T-helper 17 cell (primary cell): ENCODE measurements around the gene JADE2. TPM values are rescaled to one million over a fixed set of nuclear protein-coding genes. Genes with fewer than 3 reads are reported as not detected.
"Not testable (repeated sequence)": the region's sequence is repeated elsewhere in the genome, so short reads cannot be mapped to it uniquely, and the experiment has no call there.

Experiments
- ATAC-seq: fragments of 150-1000 bp; cut with Tn5 transposase; 2 replicates; pipeline ENCODE4 v1.10.0; 2021; ENCODE audit warnings: mild to moderate bottlenecking, moderate library complexity
- DNase-seq, 3 donors: peaks; one replicate each; pipeline versions ENCODE4 v3.0.0 to v3.0.0-alpha.2; 2020 to 2021
- H3K9me3 ChIP-seq: one replicate; pipeline ENCODE4 v1.7.0; 2013; ENCODE audit warnings: low read length, mild to moderate bottlenecking; ENCODE audit not compliant: control insufficient read depth, poor library complexity, severe bottlenecking
- H3K27ac Mint-ChIP-seq: one replicate; pipeline ENCODE4 v1.8.0; 2022; ENCODE audit warnings: mild to moderate bottlenecking, moderate library complexity, mixed read lengths
- H3K27me3 Mint-ChIP-seq: one replicate; pipeline ENCODE4 v1.8.0; 2022; ENCODE audit warnings: mixed read lengths
- H3K36me3 Mint-ChIP-seq: one replicate; pipeline ENCODE4 v1.8.0; 2022; ENCODE audit warnings: low read depth, mixed read lengths
- H3K4me1 Mint-ChIP-seq: one replicate; pipeline ENCODE4 v1.8.0; 2022; ENCODE audit warnings: mild to moderate bottlenecking, mixed read lengths
- H3K4me3 Mint-ChIP-seq: one replicate; pipeline ENCODE4 v1.8.0; 2022; ENCODE audit warnings: mild to moderate bottlenecking, moderate library complexity, mixed read lengths
- total RNA-seq, 4 donors: library from RNA in 2 of 4; stranded (reverse) in 2 of 4; gene quantifications; one replicate each; pipeline ENCODE4 v1.2.3 and lab custom pipeline; 2022 to 2026

The JADE2 gene
- 100 to 1,000 TPM; 129 to 138 TPM for total RNA-seq
- total RNA-seq (lab: John Stamatoyannopoulos, UW), result 171 to 240 reads per million in 2 donors

DNA sequence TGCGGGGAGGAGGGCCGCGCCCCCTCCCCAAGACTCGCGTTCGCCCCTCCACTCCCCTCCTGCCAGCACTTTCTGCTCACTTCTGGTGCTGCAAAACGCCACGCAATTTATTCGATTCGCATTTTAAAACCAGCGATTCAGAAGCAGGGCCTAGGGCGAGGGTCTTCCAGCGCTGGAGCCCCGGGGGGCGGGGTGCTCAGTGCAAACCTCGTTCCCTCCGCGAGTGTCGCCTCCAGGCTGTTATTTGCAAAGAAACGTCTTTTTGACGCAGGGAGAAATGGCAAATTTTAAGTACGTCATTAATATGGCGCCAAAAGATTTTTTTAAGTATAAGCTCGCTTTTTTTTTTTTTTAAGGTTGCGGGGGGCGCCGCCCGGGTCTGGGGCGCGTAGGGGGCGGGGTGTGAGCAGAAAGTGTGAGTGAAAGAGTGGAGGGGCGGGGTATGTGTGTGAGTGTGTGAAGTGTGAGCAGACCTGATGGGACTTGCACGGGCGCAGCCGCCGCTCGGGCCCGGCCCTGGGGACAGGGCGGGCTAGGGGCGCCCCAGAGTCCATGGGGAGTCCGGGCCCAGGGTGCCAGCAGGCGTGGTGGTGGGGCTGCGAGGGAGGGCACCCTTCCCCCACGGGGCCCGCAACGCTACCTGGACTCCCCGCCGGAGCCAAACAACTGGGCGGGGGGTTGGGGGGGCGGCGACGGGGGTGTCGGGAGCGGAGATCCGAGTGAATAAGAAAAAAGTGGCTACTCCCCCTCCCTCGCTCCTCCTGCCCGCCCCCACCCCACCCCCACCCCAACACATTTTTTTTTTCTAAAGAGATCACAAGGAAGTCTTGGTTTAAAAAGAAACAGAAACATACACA, at the start of gene JADE2:
TSS of gene JADE2 (plus strand) at position 845 of the 857 bp plus-strand sequence. CDS start 10,188 bp downstream, outside the sequence.
- DNase-seq (peak; percentile 70 to 79 (median 74)), ATAC-seq (peak; percentile 67)
- Mint-ChIP-seq H3K27me3 (no peaks in the 10 kb centered on the region), H3K36me3 (peaks cover 2% of the 10 kb centered on the region), H3K4me1 (peaks cover 28% of the 10 kb centered on the region), H3K27ac (peak within 1 kb of the TSS; percentile 97), H3K4me3 (peak within 1 kb of the TSS; percentile 99)
- H3K9me3 ChIP-seq, result no peaks in the 10 kb centered on the region

DNA sequence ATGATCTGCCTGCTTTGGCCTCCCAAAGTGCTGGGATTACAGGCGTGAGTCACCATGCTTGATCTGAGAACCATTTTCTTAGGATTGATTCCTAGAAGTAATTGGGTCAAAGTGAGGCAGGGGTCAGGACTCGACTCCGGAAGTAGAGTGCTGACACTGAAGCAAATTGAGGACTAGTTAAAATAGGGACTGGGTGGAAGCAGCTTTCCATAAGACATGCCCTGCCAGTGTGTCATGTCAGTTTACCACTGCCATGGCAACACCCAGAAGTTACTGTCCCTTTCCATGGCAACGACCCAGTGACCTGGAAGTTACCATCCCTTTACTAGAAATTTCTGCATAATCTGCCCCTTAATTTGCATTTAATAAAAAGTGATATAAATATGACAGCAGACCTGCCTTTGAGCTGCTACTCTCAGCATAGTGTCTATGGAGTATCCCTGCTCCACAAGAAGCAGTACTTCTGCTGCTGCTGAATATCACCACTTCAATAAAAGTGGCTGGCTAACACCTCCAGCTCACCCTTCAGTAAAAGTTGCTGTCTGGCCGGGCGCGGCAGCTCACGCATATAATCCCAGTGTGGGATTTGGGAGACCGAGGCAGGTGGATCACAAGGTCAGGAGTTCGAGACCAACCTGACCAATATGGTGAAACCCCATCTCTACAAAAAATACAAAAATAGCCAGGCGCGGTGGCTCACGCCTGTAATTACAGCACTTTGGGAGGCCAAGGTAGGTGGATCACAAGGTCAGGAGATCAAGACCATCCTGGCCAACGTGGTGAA, 47.8 kb upstream of the JADE2 start:
- H3K9me3 ChIP-seq, result no peaks in the 10 kb centered on the region
- H3K4me3 Mint-ChIP-seq, result no peak overlapping the region
- no peaks in the 10 kb centered on the region for H3K27me3 Mint-ChIP-seq
- H3K4me1 Mint-ChIP-seq, result no peaks in the 10 kb centered on the region
- no peak for DNase-seq
- H3K27ac Mint-ChIP-seq, result no peak overlapping the region
- no peaks in the 10 kb centered on the region for H3K36me3 Mint-ChIP-seq
- ATAC-seq, result no peak

DNA sequence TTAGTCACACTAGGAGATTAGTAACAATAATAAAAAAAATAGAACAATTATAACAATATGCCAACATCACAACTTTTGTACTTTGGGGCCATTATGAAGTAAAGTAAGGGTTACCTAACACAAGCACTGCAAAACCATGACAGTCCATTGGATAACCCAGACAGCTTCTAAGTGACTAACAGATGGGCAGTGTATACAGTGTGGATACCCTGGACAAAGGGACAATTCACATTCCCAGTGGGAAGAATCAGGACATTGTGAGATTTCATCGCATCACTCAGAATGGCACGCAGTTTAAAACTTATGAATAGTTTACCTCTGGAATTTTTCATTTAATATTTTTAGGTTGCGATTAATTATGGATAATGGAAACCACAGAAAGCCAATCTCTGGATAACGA, 45.6 kb upstream of the JADE2 start:
- H3K9me3 ChIP-seq, result no peaks in the 10 kb centered on the region
- Mint-ChIP-seq H3K36me3 (no peaks in the 10 kb centered on the region), H3K4me3 (no peak overlapping the region), H3K27ac (no peak overlapping the region), H3K27me3 (no peaks in the 10 kb centered on the region), H3K4me1 (no peaks in the 10 kb centered on the region)
- DNase-seq, result no peak
- ATAC-seq, result no peak

DNA sequence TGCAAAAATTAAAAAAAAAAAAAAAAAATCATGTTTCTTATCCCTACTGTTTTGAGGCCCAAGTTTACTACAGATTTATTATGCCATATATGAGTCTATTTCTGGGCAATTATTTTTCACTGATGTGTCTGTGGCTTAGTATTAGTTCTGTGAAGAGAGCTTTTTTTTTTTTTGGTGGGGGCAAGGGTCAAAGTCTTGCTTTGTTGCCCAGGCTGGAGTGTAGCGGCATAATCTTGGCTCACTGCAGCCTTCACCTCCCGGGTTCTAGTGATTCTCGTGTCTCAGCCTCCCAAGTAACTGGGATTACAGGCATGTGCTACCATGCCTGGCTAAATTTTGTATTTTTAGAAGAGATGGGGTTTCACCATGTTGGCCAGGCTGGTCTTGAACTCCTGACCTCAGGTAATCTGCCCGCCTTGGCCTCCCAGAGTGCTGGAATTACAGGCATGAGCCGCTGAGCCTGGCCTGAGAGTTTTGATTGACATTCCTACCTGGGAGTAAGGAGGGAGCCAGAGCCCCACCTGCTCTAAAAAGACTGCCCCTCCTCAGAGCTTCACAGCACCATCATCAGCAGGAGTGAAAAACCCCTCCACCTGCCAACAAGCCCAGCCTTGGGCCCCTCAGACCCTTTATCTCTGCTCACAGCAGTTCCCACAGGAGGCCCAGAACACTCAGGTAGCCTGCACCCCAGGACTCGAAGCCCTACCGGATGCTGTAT, 36.1 kb upstream of the JADE2 start:
- Mint-ChIP-seq H3K36me3 (no peaks in the 10 kb centered on the region), H3K27ac (no peak overlapping the region)

DNA sequence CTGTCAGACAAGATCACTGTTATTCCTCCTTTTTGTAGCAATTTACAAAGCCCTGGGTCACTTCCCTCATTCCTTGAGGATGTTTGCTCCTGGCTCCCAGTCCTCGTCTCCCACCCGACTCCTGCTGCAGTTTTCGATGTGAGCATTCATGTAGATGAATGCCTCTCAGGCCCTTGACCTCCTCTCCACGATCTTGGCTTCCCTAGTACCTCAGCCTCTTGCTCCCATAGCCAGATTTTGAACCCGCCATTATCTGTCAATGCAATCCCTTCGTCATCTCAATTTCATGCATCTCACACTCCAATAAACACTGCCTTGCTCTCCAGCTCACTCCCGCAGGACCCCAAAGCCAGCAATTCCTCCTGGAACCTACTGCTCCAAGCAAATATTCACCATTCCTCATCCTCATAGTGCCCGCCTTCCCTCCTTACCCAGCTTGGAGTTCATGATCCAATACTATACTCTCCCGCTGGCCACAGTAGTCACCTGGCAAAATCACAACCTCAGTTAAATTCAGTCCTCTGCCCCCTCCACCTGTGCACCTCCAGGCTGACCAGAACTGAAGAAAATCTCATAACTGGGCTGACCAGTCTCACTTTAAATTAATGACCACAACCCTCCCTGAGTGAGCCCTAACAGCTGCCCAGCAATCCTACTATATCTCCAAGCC, 35.1 kb upstream of the JADE2 start:
- no peaks in the 10 kb centered on the region for H3K9me3 ChIP-seq
- no peak overlapping the region for H3K27ac Mint-ChIP-seq
- ATAC-seq, result no peak
- H3K27me3 Mint-ChIP-seq, result no peaks in the 10 kb centered on the region
- no peak overlapping the region for H3K4me3 Mint-ChIP-seq
- H3K4me1 Mint-ChIP-seq, result peaks cover 3% of the 10 kb centered on the region
- DNase-seq, result no peak
- no peaks in the 10 kb centered on the region for H3K36me3 Mint-ChIP-seq

More for the DNA sequence above, 36.1 kb upstream of the JADE2 start:
- Mint-ChIP-seq H3K4me1 (peaks cover 3% of the 10 kb centered on the region), H3K4me3 (no peak overlapping the region), H3K27me3 (no peaks in the 10 kb centered on the region)
- DNase-seq (no peak), ATAC-seq (no peak)
- no peaks in the 10 kb centered on the region for H3K9me3 ChIP-seq

DNA sequence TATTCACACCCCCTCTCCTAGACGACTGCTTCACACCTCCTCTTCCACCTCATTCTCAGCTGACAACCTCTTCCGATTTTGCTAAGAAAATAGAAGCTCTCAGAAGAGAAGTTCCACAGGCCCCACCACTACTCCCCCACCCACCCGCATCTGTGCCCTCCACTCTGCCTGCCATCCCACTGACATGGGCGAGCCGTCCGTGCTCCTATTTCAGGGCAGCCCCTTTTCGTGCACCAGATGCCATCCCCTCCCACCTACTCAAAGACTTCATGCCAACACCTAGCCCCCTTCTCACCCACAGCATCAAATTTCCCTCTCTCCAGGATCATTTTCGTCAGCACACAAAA, 34.6 kb upstream of the JADE2 start:
- ATAC-seq (no peak), DNase-seq (no peak)
- no peaks in the 10 kb centered on the region for H3K27me3 Mint-ChIP-seq
- H3K27ac Mint-ChIP-seq, result no peak overlapping the region
- no peak overlapping the region for H3K4me3 Mint-ChIP-seq
- no peaks in the 10 kb centered on the region for H3K9me3 ChIP-seq
- peaks cover 3% of the 10 kb centered on the region for H3K4me1 Mint-ChIP-seq
- no peaks in the 10 kb centered on the region for H3K36me3 Mint-ChIP-seq

DNA sequence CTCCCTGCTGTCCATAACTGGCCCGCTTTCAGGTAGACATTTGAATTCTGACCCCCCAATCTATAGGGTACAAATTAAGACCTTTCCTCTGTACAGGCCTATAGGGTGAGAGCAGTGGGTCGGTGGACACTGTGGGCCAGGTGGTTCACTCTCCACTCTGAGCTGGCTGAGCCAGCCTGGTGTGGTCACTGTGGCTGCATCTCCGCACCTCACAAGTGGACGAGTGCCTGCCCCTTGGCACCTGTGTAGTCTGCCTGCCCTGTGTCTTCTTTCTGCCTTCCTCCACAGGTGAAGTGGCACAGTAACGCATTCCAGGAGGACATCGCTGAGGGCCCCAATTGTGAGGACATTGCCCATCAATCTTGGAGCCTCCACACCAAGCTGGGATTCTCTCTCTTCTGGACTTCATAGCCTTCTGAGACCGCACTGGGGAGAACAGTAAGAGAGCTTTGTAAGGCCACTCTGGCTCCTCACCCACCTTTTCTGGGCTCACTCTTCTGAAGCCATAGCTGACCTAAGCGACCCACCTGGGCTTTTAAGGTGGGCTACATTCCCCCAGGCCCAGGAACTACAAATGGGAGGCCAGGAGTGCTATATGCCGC, 33.5 kb upstream of the JADE2 start:
- Mint-ChIP-seq H3K27me3 (no peaks in the 10 kb centered on the region), H3K27ac (no peak overlapping the region), H3K4me3 (no peak overlapping the region), H3K4me1 (peaks cover 3% of the 10 kb centered on the region), H3K36me3 (no peaks in the 10 kb centered on the region)
- no peak for ATAC-seq
- no peak for DNase-seq
- no peaks in the 10 kb centered on the region for H3K9me3 ChIP-seq

DNA sequence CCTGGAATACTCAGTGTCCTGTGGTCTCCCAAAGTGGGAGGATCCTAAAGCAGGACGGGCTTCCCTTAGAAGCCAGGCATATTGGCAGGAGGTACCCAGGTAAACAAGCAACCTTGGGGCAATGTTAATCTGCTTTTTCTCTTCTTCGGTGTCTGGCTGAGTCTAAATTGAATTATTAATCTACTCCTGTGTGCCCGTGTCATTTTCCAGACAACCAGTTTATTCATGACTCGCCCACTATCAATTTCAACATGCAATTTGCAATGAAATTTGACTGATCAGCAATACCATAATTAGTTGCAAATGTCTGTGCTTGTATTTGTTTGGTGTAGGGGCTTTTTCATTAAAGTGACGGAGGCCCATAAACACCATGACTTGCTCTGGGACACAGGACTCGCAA, 32.9 kb upstream of the JADE2 start:
- H3K9me3 ChIP-seq, result no peaks in the 10 kb centered on the region
- H3K4me1 Mint-ChIP-seq, result peaks cover 3% of the 10 kb centered on the region
- no peaks in the 10 kb centered on the region for H3K27me3 Mint-ChIP-seq
- ATAC-seq (no peak), DNase-seq (no peak)
- H3K4me3 Mint-ChIP-seq, result no peak overlapping the region
- H3K36me3 Mint-ChIP-seq, result no peaks in the 10 kb centered on the region
- no peak overlapping the region for H3K27ac Mint-ChIP-seq

DNA sequence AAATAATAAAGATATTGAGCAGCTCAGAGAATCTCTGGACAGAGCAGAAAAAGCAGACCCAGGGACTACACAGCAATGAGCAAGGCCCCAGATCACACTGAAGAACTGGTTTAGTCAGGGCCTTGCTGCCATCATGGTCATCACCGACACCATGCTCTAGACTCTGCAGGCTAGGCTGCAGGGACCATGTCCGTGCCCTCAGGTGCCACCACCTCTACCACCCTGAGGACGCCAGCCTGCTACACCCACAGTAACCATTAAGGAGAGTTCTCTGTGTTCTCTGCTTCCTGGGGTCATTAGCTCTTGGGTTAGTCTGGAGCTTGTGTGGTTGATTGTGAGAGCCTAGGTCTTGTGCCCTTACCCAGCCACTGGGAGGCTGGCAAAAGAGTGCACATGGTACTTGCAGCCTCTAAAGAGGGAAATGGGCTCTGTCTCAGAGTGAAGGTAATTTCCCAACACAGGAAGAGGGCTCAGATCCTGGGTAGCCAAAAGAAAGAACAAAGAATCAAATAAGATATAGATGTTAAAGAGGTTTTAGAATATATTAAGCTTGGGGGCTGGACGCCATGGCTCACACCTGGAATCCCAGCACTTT, 31.9 kb upstream of the JADE2 start:
- Mint-ChIP-seq H3K4me3 (no peak overlapping the region), H3K27ac (peak overlapping the region; percentile 86), H3K36me3 (no peaks in the 10 kb centered on the region), H3K4me1 (peaks cover 3% of the 10 kb centered on the region), H3K27me3 (no peaks in the 10 kb centered on the region)
- ATAC-seq (no peak), DNase-seq (no peak)
- no peaks in the 10 kb centered on the region for H3K9me3 ChIP-seq

DNA sequence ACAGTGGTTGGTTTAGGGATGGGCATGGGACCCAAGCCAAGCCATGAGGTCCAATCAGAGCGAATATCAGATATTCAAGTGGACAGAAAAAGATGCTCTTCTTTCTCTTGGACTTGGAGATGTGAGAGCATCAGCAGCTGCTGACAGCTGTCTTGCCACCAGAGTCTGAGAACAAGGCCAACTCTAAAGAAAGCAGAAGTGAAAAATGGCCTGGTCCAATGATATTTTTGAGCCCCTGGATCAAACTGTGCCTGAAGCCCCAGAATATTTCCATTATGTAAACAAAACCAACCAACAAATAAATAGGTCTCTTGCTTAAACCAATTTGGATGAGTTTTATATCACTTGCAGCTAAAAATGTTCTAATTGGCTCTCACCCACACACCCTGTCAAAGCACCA, 30.7 kb upstream of the JADE2 start:
- H3K9me3 ChIP-seq, result no peaks in the 10 kb centered on the region
- ATAC-seq, result no peak
- Mint-ChIP-seq H3K4me3 (no peak overlapping the region), H3K27ac (no peak overlapping the region), H3K27me3 (no peaks in the 10 kb centered on the region), H3K4me1 (peaks cover 3% of the 10 kb centered on the region), H3K36me3 (no peaks in the 10 kb centered on the region)
- DNase-seq, result no peak

DNA sequence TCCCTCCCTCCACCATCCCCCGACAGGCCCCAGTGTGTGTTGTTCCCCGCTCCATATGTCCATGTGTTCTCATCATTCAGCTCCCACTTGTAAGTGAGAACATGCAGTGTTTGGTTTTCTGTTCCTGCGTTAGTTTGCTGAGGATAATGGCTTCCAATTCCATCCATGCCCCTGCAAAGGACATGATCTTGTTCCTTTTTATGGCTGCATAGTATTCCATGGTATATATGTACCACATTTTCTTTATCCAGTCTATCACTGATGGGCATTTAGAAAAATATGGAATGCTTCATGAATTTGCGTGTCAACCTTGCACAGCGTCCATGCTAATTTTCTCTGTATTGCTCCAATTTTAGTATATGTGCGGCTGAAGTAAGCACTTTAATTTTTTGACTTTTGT, 25.6 kb upstream of the JADE2 start:
- not testable (repeated sequence) for H3K27me3 Mint-ChIP-seq, H3K4me3 Mint-ChIP-seq, H3K27ac Mint-ChIP-seq, H3K36me3 Mint-ChIP-seq, ATAC-seq, DNase-seq, H3K9me3 ChIP-seq
- peaks cover 23% of the 10 kb centered on the region for H3K4me1 Mint-ChIP-seq

DNA sequence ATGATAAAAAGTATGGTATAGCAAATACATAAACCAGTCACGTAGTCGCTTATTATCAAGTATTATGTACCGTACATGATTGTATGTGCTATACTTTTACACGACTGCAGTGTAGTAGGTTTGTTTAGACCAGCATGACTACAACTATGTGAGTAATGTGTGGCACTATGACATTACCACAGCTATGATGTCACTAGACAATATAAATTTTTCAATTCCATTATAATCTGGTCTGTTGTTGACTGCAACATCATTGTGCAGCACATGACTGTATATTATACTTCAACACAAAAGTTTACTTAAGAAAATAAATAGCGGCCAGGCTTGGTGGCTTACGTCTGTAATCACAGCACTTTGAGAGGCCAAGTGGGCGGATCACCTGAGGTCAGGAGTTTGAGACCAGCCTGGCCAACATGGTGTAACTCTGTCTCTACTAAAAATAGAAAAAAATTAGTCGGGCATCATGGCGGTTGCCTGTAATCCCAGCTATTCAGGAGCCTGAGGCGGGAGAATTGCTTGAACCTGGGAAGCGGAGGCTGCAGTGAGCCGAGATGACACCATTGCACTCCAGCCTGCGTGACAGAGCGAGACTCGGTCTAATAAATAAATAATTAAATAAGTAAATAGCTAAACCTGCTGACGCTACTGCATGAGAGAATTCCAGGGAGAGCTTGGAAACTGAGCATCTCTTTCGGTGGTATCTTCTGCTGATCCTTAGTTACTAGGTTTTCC, 24.6 kb upstream of the JADE2 start:
- H3K4me3 Mint-ChIP-seq, result no peak overlapping the region
- H3K9me3 ChIP-seq, result no peaks in the 10 kb centered on the region
- H3K36me3 Mint-ChIP-seq, result no peaks in the 10 kb centered on the region
- ATAC-seq, result no peak
- peaks cover 23% of the 10 kb centered on the region for H3K4me1 Mint-ChIP-seq
- H3K27ac Mint-ChIP-seq, result no peak overlapping the region
- no peaks in the 10 kb centered on the region for H3K27me3 Mint-ChIP-seq
- no peak for DNase-seq
